ENCODE measurements around the gene CPE. TPM values are rescaled to one million over a fixed set of nuclear protein-coding genes. Genes with fewer than 3 reads are reported as not detected.

The CPE gene
- total RNA-seq, 1 experiment from 2014 or later: 0.92 TPM

DNA sequence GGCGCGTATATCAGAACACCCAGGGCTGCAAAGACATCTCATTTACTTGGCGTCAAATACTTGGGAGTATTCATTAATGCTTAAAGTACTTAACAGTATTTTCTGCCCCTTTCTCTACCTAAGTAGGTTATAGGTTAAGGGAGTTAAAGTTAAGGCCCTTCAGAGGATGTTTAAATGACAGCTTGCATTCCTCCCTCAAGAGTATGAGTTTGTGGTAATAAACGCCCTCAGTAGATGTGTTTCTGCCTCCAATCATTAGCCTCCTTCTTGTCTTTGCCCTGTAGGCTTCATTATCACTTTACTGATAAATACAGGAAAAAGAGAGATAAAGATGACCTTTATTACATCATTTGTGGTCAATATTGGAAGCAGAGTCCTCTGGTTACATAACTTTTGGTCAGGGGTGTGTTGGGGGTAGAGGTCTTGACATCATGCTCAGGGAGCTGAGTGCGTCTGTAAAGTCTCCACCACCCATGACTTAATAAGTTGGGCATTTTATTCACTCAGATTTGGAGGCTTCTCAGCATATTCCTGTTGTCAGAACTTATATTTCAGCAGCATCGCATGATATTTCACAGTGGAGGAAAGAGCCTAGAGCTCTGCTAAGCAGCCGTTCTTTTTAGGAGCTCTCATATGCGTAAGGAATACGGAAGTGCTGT lies 145.9 kb downstream of the CPE start:
- DNase-seq (ENCODE audit: low read depth, low spot score) (no peak), ATAC-seq (no peak)
- Histone ChIP-seq H3K36me3 (ENCODE audit: control insufficient read depth, insufficient read depth, low read length) (no peaks in the 10 kb centered on the region), H3K4me1 (ENCODE audit: control insufficient read depth, insufficient read depth, low read length) (no peaks in the 10 kb centered on the region), H3K4me3 (ENCODE audit: low read depth in 2 of 2, low read length in 2 of 2) (no peak overlapping the region), H3K27me3 (ENCODE audit: control insufficient read depth, insufficient read depth, low read length) (no peaks in the 10 kb centered on the region), H3K9me3 (ENCODE audit: control insufficient read depth, insufficient read depth, low read depth, low read length) (no peaks in the 10 kb centered on the region), H3K27ac (ENCODE audit: low read length) (no peak overlapping the region)
- no peak for TF ChIP-seq SIN3A (IDR thresholded peaks at IDR 0.05; ENCODE audit: borderline replicate concordance, insufficient read depth, low read depth, low read length)
- TF ChIP-seq POLR2AphosphoS5 (IDR thresholded peaks at IDR 0.05; ENCODE audit: low read depth, low read length): no peak
- no peak for TF ChIP-seq TCF7L2 (IDR thresholded peaks at IDR 0.05; ENCODE audit: low read depth, low read length)
- TF ChIP-seq, protein P1, sequence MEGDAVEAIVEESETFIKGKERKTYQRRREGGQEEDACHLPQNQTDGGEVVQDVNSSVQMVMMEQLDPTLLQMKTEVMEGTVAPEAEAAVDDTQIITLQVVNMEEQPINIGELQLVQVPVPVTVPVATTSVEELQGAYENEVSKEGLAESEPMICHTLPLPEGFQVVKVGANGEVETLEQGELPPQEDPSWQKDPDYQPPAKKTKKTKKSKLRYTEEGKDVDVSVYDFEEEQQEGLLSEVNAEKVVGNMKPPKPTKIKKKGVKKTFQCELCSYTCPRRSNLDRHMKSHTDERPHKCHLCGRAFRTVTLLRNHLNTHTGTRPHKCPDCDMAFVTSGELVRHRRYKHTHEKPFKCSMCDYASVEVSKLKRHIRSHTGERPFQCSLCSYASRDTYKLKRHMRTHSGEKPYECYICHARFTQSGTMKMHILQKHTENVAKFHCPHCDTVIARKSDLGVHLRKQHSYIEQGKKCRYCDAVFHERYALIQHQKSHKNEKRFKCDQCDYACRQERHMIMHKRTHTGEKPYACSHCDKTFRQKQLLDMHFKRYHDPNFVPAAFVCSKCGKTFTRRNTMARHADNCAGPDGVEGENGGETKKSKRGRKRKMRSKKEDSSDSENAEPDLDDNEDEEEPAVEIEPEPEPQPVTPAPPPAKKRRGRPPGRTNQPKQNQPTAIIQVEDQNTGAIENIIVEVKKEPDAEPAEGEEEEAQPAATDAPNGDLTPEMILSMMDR (IDR thresholded peaks at IDR 0.05): no peak
- TF ChIP-seq, protein P2, sequence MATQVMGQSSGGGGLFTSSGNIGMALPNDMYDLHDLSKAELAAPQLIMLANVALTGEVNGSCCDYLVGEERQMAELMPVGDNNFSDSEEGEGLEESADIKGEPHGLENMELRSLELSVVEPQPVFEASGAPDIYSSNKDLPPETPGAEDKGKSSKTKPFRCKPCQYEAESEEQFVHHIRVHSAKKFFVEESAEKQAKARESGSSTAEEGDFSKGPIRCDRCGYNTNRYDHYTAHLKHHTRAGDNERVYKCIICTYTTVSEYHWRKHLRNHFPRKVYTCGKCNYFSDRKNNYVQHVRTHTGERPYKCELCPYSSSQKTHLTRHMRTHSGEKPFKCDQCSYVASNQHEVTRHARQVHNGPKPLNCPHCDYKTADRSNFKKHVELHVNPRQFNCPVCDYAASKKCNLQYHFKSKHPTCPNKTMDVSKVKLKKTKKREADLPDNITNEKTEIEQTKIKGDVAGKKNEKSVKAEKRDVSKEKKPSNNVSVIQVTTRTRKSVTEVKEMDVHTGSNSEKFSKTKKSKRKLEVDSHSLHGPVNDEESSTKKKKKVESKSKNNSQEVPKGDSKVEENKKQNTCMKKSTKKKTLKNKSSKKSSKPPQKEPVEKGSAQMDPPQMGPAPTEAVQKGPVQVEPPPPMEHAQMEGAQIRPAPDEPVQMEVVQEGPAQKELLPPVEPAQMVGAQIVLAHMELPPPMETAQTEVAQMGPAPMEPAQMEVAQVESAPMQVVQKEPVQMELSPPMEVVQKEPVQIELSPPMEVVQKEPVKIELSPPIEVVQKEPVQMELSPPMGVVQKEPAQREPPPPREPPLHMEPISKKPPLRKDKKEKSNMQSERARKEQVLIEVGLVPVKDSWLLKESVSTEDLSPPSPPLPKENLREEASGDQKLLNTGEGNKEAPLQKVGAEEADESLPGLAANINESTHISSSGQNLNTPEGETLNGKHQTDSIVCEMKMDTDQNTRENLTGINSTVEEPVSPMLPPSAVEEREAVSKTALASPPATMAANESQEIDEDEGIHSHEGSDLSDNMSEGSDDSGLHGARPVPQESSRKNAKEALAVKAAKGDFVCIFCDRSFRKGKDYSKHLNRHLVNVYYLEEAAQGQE (IDR thresholded peaks at IDR 0.05; ENCODE audit: insufficient read depth in 1 of 2, low read depth in 2 of 2, low read length in 1 of 2): no peak
- ChIA-PET CTCF (interaction anchor here (0.5 kb wide), 1 partner anchor 1657 kb away, joined by 3 read pairs; no protein-coding TSS in a partner anchor), POLR2A (no interaction called here)
- intact Hi-C loops (cut with micrococcal nuclease; ENCODE audit: unreplicated experiment): no loop called here
- in situ Hi-C loops (cut with HindIII; ENCODE audit: low pct_unique_long_range_greater_than_20kb, low sequenced_read_pairs): no loop called here
- BruUV-seq (replicated peaks): no TSS peak

DNA sequence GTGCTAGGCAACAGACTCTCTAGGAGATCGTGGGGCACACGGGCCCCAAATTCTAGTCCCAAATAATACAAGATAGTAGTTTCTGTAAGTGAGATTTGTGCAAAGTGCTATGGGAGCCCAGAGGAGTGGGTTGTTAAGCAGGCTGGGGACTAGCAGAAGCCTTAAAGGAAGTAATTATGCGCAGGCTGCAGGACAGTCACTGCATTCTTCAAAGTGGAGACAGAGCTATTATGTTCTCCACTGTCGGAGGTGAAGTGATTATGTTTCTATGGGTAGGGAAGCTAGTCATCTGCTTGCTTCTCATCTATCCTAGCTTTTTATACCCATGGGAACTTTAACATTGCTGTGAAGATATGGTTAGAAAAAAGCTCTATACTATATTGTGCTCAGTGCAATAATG lies 154.2 kb downstream of the CPE start:
- no peaks in the 10 kb centered on the region for H3K36me3 ChIP-seq (ENCODE audit: control insufficient read depth, insufficient read depth, low read length)
- no peaks in the 10 kb centered on the region for H3K9me3 ChIP-seq (ENCODE audit: control insufficient read depth, insufficient read depth, low read depth, low read length)
- no peaks in the 10 kb centered on the region for H3K27me3 ChIP-seq (ENCODE audit: control insufficient read depth, insufficient read depth, low read length)
- no peak overlapping the region for H3K4me3 ChIP-seq (ENCODE audit: low read depth in 2 of 2, low read length in 2 of 2)
- no peak for DNase-seq (ENCODE audit: low read depth, low spot score)
- H3K27ac ChIP-seq (ENCODE audit: low read length): no peak overlapping the region
- no peak for ATAC-seq
- in situ Hi-C loops (cut with HindIII; ENCODE audit: low pct_unique_long_range_greater_than_20kb, low sequenced_read_pairs): no loop called here
- POLR2A ChIA-PET: no interaction called here
- CTCF ChIA-PET: no interaction called here
- TF ChIP-seq TCF7L2 (IDR thresholded peaks at IDR 0.05; ENCODE audit: low read depth, low read length) (no peak), POLR2AphosphoS5 (IDR thresholded peaks at IDR 0.05; ENCODE audit: low read depth, low read length) (no peak), SIN3A (IDR thresholded peaks at IDR 0.05; ENCODE audit: borderline replicate concordance, insufficient read depth, low read depth, low read length) (no peak)
- TF ChIP-seq, protein P1 (IDR thresholded peaks at IDR 0.05): no peak
- TF ChIP-seq, protein P2 (IDR thresholded peaks at IDR 0.05; ENCODE audit: insufficient read depth in 1 of 2, low read depth in 2 of 2, low read length in 1 of 2): no peak
- intact Hi-C loops (cut with micrococcal nuclease; ENCODE audit: unreplicated experiment): loop anchor here (10.0 kb wide), 1 partner anchor 332 kb away; no protein-coding TSS in a partner anchor
- BruUV-seq (replicated peaks): no TSS peak
- H3K4me1 ChIP-seq (ENCODE audit: control insufficient read depth, insufficient read depth, low read length): no peaks in the 10 kb centered on the region

Data from Panc1 (cell line).